Measurements from ENCODE around the gene CLIC3.

The CLIC3 gene

DNA sequence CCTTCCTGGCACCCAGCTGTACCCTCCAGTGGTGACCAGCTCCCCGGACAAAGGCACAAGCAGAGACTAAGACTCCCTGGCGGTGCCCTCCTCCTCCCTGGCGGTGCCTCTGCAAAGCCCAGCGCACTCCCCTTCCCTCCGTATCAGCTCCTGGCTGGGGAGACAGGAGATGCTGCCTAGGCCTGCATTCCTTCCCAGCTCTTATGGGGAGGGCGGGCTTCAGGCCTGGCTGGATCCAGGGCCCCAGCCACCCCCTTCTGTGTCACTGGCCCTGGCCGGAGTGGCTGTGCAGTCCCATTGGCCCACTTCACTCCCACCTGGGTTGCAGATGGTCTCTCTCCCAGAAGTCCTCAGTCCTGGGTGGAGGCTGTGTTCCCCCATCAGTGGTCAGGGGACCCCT is 37.9 kb downstream of the CLIC3 start:
- DNase-seq (ENCODE audit: low read depth) = no peak
- H3K4me3 ChIP-seq (ENCODE audit: low read length) = no peak overlapping the region
- no peak for TF ChIP-seq CTCF (conservative IDR thresholded peaks at IDR 0.05; ENCODE audit: low read length)

GRCh38 chr9:136957901-136958300 is 38.5 kb downstream of the CLIC3 start:
- no peak for DNase-seq (ENCODE audit: low read depth)
- H3K4me3 ChIP-seq (ENCODE audit: low read length) = no peak overlapping the region
- TF ChIP-seq CTCF (conservative IDR thresholded peaks at IDR 0.05; ENCODE audit: low read length) = no peak

GRCh38 chr9:136957461-136957860 is 38.9 kb downstream of the CLIC3 start:
- no peak overlapping the region for H3K4me3 ChIP-seq (ENCODE audit: low read length)
- no peak for DNase-seq (ENCODE audit: low read depth)
- TF ChIP-seq CTCF (conservative IDR thresholded peaks at IDR 0.05; ENCODE audit: low read length) = no peak

DNA sequence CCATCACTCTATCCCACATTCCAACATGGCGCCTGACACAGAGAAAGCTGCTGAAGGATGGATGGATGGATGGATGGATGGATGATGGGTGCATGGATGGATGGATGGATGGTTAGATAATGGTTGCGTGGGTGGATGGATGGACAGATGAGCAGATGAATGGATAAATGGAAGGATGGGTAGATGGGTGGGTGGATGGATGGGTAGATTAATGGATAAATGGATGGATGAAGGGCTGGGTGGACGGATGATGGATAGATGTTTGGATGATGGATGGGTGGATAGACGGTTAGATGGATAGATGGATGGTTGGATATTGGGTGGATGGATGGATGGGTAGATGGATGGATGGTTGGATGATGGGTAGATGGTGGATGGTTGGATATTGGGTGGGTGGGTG is 39.8 kb downstream of the CLIC3 start:
- TF ChIP-seq CTCF (conservative IDR thresholded peaks at IDR 0.05; ENCODE audit: low read length) = no peak
- H3K4me3 ChIP-seq (ENCODE audit: low read length) = no peak overlapping the region
- DNase-seq (ENCODE audit: low read depth) = no peak

- no peak for TF ChIP-seq CTCF (conservative IDR thresholded peaks at IDR 0.05; ENCODE audit: low read length)
- no peak for DNase-seq (ENCODE audit: low read depth)
- no peak overlapping the region for H3K4me3 ChIP-seq (ENCODE audit: low read length)
Measured at GRCh38 chr9:136955943-136956335, 40.4 kb downstream of the CLIC3 start.

- DNase-seq (ENCODE audit: low read depth) = no peak
- TF ChIP-seq CTCF (conservative IDR thresholded peaks at IDR 0.05; ENCODE audit: low read length) = no peak
- no peak overlapping the region for H3K4me3 ChIP-seq (ENCODE audit: low read length)
Measured at GRCh38 chr9:136955202-136955942, 41.0 kb downstream of the CLIC3 start.

DNA sequence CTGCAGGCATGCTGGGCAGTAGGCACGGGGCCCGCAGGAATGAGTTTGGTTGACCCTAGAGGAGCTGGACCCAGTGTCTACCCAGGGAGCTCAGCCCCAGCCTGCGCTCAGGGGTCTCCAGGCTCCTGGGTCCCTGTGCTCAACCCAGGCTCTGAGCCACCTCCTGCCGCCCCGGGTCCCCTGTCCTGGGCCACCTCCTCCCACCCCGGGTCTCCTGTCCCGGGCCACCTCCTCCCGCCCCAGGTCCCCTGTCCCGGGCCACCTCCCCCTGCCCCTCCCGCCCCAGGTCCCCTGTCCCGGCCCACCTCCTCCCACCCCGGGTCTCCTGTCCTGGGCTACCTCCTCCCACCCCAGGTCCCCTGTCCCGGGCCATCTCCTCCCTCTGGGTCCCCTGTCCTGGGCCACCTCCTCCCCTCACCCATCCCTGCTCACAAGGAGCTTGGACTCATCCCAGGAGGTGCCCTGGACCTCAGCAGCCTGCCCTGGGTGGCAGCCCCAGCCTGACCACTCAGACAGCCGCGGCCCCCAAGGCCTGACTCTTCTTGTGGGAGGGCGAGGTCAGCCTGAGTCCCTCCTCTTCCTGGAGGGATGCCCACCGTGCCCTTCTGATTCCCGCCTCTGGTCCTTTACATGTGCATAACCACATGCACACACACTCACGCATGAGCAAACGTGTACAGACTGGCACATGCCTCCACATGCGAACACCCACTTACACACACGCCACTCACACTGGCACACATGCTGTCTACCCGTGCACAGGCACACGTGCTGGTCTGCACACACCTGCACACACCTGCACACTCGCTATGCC is 41.9 kb downstream of the CLIC3 start:
- no peak for TF ChIP-seq CTCF (conservative IDR thresholded peaks at IDR 0.05; ENCODE audit: low read length)
- no peak overlapping the region for H3K4me3 ChIP-seq (ENCODE audit: low read length)
- DNase-seq (ENCODE audit: low read depth) = no peak
